ENCODE data around the gene PLA2G4E. TPM values are rescaled to one million over a fixed set of nuclear protein-coding genes. Genes with fewer than 3 reads are reported as not detected.

Gene PLA2G4E
- total and polyA plus RNA-seq, 9 of the 15 experiments (the other 6 are each of a cell fraction or from before 2014, with no cell fraction given) = 0.03 TPM; not detected in 8

- TF ChIP-seq ZNF318 (IDR thresholded peaks at IDR 0.05; ENCODE audit: borderline replicate concordance in 1 of 2, low read depth in 1 of 2) = no peak
- TF ChIP-seq MLLT1 (IDR thresholded peaks at IDR 0.05) = no peak
- TF ChIP-seq CBX3 (IDR thresholded peaks at IDR 0.05; ENCODE audit: borderline replicate concordance in 1 of 2, low read length in 2 of 2) = no peak
Measured at GRCh38 chr15:41935566-41936020, 85.2 kb downstream of the PLA2G4E start (continued).
